Endothelial cell (in vitro differentiated cells): Measurements from ENCODE around the gene SCAMP2. TPM values are rescaled to one million over a fixed set of nuclear protein-coding genes. Genes with fewer than 3 reads are reported as not detected.

Source experiments
- DNase-seq: peaks from one replicate; pipeline ENCODE4 v3.0.0; 2021; ENCODE audit warnings: low spot score
- H3K27ac Mint-ChIP-seq: one replicate; pipeline ENCODE4 v1.8.0; 2021; ENCODE audit warnings: mixed read lengths, inconsistent platforms; ENCODE audit not compliant: unreplicated experiment
- H3K27me3 Mint-ChIP-seq: one replicate; pipeline ENCODE4 v1.8.0; 2021; ENCODE audit warnings: mild to moderate bottlenecking, moderate library complexity, mixed read lengths, inconsistent platforms; ENCODE audit not compliant: unreplicated experiment
- H3K36me3 Mint-ChIP-seq: one replicate; pipeline ENCODE4 v1.8.0; 2021; ENCODE audit warnings: mild to moderate bottlenecking, low read depth, mixed read lengths, inconsistent platforms; ENCODE audit not compliant: unreplicated experiment
- H3K4me1 Mint-ChIP-seq: one replicate; pipeline ENCODE4 v1.8.0; 2021; ENCODE audit warnings: mild to moderate bottlenecking, mixed read lengths, inconsistent platforms; ENCODE audit not compliant: unreplicated experiment
- H3K4me3 Mint-ChIP-seq: one replicate; pipeline ENCODE4 v1.8.0; 2021; ENCODE audit warnings: mild to moderate bottlenecking, mixed read lengths, inconsistent platforms; ENCODE audit not compliant: unreplicated experiment
- H3K9me3 Mint-ChIP-seq: one replicate; pipeline ENCODE4 v1.8.0; 2021; ENCODE audit warnings: mixed read lengths, inconsistent platforms; ENCODE audit not compliant: unreplicated experiment
- total RNA-seq: library from RNA; stranded (reverse); fragmentation: NEBNext Ultra II Directional; extraction: Animal tissue kit (Norgen Biotek cat#: 25700); gene quantifications from one replicate; pipeline ENCODE4 v1.2.1, GENCODE V29; 2021; ENCODE audit not compliant: unreplicated experiment
- TF ChIP-seq, protein P1 (sequence below): fragments of 200-600 bp; sonication (generic); IDR thresholded peaks from one replicate; pipeline ENCODE4 v1.5.0; 2021; ENCODE audit warnings: antibody characterized with exemption; ENCODE audit not compliant: unreplicated experiment

Gene SCAMP2
- total RNA-seq, 1 donor from 2014 or later, result 56.1 TPM

DNA sequence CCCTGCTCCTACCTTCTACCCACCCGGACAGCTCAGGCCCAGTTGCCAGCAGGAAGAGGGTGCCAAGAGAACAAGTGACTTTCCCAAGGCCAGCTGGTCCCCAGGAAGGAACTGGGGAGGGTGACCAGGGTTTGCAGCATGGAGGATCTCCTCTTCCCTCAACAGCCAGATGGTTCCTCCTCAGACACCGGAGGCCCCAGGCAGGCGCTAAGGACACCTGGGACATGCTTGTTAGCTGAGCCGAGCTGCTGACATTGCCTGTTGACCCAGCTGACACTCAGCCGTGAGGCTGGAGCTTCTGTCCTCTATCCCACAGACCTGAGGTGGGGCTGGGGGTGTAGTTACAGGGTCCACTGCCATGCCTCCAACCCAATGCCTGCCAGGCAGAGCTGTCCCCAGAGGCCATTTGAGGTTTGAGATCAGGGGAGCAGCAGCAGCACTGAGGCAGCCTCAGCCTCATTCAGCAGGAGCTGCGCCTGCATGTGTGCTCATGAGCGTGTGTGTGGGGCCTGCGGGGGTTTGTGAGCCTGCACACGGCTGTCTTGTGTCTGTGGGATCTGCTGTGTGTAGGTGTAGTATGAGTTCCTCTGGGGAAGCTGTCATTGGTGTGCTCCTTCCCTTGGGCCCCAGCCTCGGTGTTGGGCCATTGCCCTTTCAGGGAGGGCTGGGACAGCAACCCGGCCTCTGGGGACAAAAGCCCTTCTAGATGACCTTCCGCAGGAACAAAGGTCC lies 39.6 kb downstream of the SCAMP2 start:
- peaks cover 7% of the 10 kb centered on the region for H3K4me1 Mint-ChIP-seq
- H3K9me3 Mint-ChIP-seq, result no peaks in the 10 kb centered on the region
- TF ChIP-seq, protein P1, sequence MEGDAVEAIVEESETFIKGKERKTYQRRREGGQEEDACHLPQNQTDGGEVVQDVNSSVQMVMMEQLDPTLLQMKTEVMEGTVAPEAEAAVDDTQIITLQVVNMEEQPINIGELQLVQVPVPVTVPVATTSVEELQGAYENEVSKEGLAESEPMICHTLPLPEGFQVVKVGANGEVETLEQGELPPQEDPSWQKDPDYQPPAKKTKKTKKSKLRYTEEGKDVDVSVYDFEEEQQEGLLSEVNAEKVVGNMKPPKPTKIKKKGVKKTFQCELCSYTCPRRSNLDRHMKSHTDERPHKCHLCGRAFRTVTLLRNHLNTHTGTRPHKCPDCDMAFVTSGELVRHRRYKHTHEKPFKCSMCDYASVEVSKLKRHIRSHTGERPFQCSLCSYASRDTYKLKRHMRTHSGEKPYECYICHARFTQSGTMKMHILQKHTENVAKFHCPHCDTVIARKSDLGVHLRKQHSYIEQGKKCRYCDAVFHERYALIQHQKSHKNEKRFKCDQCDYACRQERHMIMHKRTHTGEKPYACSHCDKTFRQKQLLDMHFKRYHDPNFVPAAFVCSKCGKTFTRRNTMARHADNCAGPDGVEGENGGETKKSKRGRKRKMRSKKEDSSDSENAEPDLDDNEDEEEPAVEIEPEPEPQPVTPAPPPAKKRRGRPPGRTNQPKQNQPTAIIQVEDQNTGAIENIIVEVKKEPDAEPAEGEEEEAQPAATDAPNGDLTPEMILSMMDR, result no peak
- no peak overlapping the region for H3K4me3 Mint-ChIP-seq
- DNase-seq, result no peak
- peaks cover 9% of the 10 kb centered on the region for H3K36me3 Mint-ChIP-seq
- H3K27me3 Mint-ChIP-seq, result peaks cover 4% of the 10 kb centered on the region
- H3K27ac Mint-ChIP-seq, result peak overlapping the region; percentile 24

DNA sequence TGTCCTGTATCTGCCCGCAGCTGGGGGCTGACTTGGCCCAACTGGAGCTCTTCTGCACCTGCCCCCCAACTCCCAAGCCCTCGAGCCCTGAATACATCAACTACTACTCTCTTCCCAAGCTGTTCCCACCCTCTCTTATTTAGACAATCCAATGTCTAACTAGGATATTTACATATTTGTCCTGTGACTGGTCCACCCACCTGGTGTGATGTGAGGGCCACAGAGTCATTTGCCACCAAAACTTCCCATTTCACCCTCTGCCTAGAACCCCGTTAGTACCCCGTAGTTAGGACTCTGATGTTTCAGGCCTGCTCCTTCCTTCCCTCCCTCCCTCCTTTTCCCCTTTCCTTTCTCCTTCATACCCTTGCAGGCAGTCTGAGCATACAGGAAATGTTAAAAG lies 40.3 kb downstream of the SCAMP2 start:
- H3K36me3 Mint-ChIP-seq, result peaks cover 9% of the 10 kb centered on the region

DNA sequence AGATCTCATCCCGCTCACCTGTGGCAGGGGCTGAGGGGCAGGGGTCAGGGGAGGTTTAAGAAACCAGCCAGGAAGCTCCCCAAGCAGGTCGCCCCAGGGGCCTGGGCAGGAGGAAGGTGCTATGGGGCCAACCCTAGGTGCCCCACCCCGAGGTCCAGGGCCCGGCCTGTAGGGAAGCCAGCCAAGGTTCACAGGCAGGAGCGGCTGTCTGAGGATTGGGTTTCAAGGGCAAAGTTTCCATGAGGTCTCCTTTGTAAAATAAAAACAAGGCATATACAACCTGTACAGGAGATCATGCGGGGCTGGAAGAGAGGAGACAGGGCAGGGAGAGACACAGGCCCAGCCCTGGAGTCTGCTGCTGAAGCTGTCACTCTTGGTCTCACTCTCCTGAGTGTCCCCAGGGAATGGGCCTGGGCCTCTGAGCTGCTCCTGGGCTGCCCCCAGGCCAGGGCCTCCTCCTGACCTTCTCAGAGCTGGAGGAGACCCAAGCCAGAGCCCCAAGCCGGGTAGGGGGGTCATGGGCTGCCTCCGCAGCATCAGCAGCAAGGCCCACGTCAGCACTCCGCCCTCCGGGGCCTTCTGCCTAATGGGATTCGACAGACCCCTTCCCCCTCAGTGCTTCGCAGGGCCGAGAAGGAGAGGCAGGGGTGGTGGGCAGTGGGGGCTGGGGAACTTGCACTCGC lies 41.2 kb downstream of the SCAMP2 start:
- H3K36me3 Mint-ChIP-seq, result peaks cover 6% of the 10 kb centered on the region
- H3K27ac Mint-ChIP-seq, result no peak overlapping the region
- peaks cover 7% of the 10 kb centered on the region for H3K4me1 Mint-ChIP-seq
- no peak overlapping the region for H3K4me3 Mint-ChIP-seq
- TF ChIP-seq, protein P1, result no peak
- no peak for DNase-seq
- H3K9me3 Mint-ChIP-seq, result no peaks in the 10 kb centered on the region
- peaks cover 4% of the 10 kb centered on the region for H3K27me3 Mint-ChIP-seq

More for the DNA sequence above, 40.3 kb downstream of the SCAMP2 start:
- peaks cover 7% of the 10 kb centered on the region for H3K4me1 Mint-ChIP-seq
- TF ChIP-seq, protein P1, result no peak
- H3K27ac Mint-ChIP-seq, result peak overlapping the region; percentile 24
- DNase-seq, result no peak
- peaks cover 4% of the 10 kb centered on the region for H3K27me3 Mint-ChIP-seq
- H3K4me3 Mint-ChIP-seq, result no peak overlapping the region
- H3K9me3 Mint-ChIP-seq, result no peaks in the 10 kb centered on the region

DNA sequence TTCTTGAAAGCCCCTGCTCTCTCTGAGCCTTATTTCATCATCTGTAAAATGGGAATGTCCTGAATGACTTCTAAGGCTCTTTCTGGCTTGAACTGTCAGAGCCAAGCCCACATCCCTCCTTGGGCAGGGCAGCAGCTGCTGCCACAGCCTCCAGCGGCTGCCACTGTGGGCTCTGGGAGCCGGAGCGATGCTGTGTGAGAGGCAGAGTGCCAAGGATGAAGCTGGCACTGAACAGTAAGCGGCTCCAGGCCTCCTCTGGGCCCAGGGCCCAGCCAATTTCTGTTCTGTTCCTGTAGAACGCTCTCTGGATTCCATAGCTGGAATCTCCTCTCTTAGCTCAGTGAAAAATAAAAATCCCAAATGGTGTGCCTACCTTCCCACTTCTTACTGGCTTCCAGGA lies 42.3 kb downstream of the SCAMP2 start:
- peaks cover 4% of the 10 kb centered on the region for H3K27me3 Mint-ChIP-seq
- no peak overlapping the region for H3K4me3 Mint-ChIP-seq
- H3K9me3 Mint-ChIP-seq, result no peaks in the 10 kb centered on the region
- peaks cover 6% of the 10 kb centered on the region for H3K36me3 Mint-ChIP-seq
- H3K4me1 Mint-ChIP-seq, result peaks cover 7% of the 10 kb centered on the region
- TF ChIP-seq, protein P1, result no peak
- H3K27ac Mint-ChIP-seq, result no peak overlapping the region
- no peak for DNase-seq

DNA sequence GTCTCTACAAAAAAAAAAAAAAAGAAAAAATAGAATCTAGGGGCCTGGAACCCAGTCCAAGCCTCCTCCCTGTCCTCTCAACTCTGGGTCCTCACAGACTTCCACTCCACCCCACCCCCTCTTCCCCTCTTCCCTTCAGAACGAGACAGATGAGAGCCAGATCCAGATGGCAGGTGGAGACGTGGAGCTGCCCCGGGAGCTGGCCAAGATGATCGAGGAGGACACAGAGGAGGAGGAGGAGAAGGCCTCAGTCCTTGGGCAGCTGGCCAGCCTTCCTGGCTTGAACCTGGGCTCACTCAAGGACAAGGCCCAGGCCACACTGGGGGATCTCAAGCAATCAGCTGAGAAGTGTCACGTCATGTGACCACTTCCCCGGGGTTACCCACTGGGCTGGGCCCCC lies 43.2 kb downstream of the SCAMP2 start:
- H3K9me3 Mint-ChIP-seq, result no peaks in the 10 kb centered on the region
- H3K27me3 Mint-ChIP-seq, result peaks cover 8% of the 10 kb centered on the region

More for the DNA sequence above, 43.2 kb downstream of the SCAMP2 start:
- H3K36me3 Mint-ChIP-seq, result peaks cover 4% of the 10 kb centered on the region
- peaks cover 7% of the 10 kb centered on the region for H3K4me1 Mint-ChIP-seq
- DNase-seq, result no peak
- no peak overlapping the region for H3K4me3 Mint-ChIP-seq
- TF ChIP-seq, protein P1, result no peak
- no peak overlapping the region for H3K27ac Mint-ChIP-seq
